Nucleus accumbens (tissue), 56 donors: ENCODE results near the gene WLS.
A peak's percentile ranks its signal among the peaks of the same experiment; 100 is the strongest.
"Not testable (repeated sequence)": the region's sequence is repeated elsewhere in the genome, so short reads cannot be mapped to it uniquely, and the experiment has no call there.

Experiments
- DNase-seq, 56 donors: peaks; one replicate each; lab custom pipeline; 2025; lab: John Stamatoyannopoulos, UW

WLS gene

GRCh38 chr1:68173936-68174737 is 58.2 kb downstream of the WLS start:
- DNase-seq, result peak in 9 of 56 donors; percentile 1 to 29 (median 5)

GRCh38 chr1:68173283-68173935 is 58.9 kb downstream of the WLS start:
- no peak for DNase-seq

- DNase-seq, result not testable (repeated sequence)
These were observed 60.5 kb downstream of the WLS start for GRCh38 chr1:68171795-68172194.

- DNase-seq, result no peak
These were observed 63.7 kb downstream of the WLS start for GRCh38 chr1:68168545-68169171.

GRCh38 chr1:68167211-68167610 is 65.1 kb downstream of the WLS start:
- no peak for DNase-seq

GRCh38 chr1:68166348-68166747 is 66.0 kb downstream of the WLS start:
- no peak for DNase-seq

GRCh38 chr1:68165665-68166064 is 66.7 kb downstream of the WLS start:
- DNase-seq, result no peak

GRCh38 chr1:68164918-68165317 is 67.4 kb downstream of the WLS start:
- no peak for DNase-seq

GRCh38 chr1:68163220-68163619 is 69.1 kb downstream of the WLS start:
- no peak for DNase-seq

GRCh38 chr1:68162761-68163160 is 69.6 kb downstream of the WLS start:
- DNase-seq, result no peak

GRCh38 chr1:68161672-68162071 is 70.7 kb downstream of the WLS start:
- DNase-seq, result not testable (repeated sequence)

GRCh38 chr1:68160935-68161334 is 71.4 kb downstream of the WLS start:
- not testable (repeated sequence) for DNase-seq

GRCh38 chr1:68160021-68160420 is 72.3 kb downstream of the WLS start:
- DNase-seq, result no peak

GRCh38 chr1:68158837-68159236 is 73.5 kb downstream of the WLS start:
- DNase-seq, result no peak

GRCh38 chr1:68157416-68157815 is 74.9 kb downstream of the WLS start:
- no peak for DNase-seq

GRCh38 chr1:68151690-68152089 is 80.6 kb downstream of the WLS start:
- no peak for DNase-seq

- DNase-seq, result no peak
These were observed 82.4 kb downstream of the WLS start for GRCh38 chr1:68149907-68150306.

- no peak for DNase-seq
These were observed 83.1 kb downstream of the WLS start for GRCh38 chr1:68149110-68149798.

GRCh38 chr1:68148631-68149030 is 83.7 kb downstream of the WLS start:
- no peak for DNase-seq

- DNase-seq, result no peak
These were observed 84.7 kb downstream of the WLS start for GRCh38 chr1:68147534-68148171.
